ENCODE data around the gene CALCOCO1. TPM values are rescaled to one million over a fixed set of nuclear protein-coding genes. Genes with fewer than 3 reads are reported as not detected.

Gene CALCOCO1
- total RNA-seq, 2 donors from 2014 or later = 60.1 to 71.3 TPM

- ATAC-seq (replicated peaks in 1 of 2) = peak; percentile 84 to 91
- peaks cover 20% of the 10 kb centered on the region for H3K4me1 Mint-ChIP-seq (ENCODE audit: low read depth)
- peak; percentile 84 to 90 for DNase-seq
- H3K27me3 Mint-ChIP-seq (ENCODE audit: low read depth) = peaks cover 45% of the 10 kb centered on the region
- H3K36me3 Mint-ChIP-seq (ENCODE audit: insufficient read depth in 2 of 2) = no peaks in the 10 kb centered on the region
- no peak overlapping the region for H3K27ac Mint-ChIP-seq
- H3K9me3 Mint-ChIP-seq = no peaks in the 10 kb centered on the region
- H3K4me3 Mint-ChIP-seq = peak overlapping the region; percentile 53 to 60
These were observed 30.0 kb upstream of the CALCOCO1 start for GRCh38 chr12:53757101-53757770.

- Mint-ChIP-seq H3K27me3 (ENCODE audit: low read depth) (peaks cover 44% of the 10 kb centered on the region), H3K4me1 (ENCODE audit: low read depth) (peaks cover 20% of the 10 kb centered on the region), H3K27ac (no peak overlapping the region), H3K9me3 (no peaks in the 10 kb centered on the region), H3K4me3 (peak overlapping the region; percentile 53 to 70), H3K36me3 (ENCODE audit: insufficient read depth in 2 of 2) (no peaks in the 10 kb centered on the region)
- DNase-seq = no peak
- ATAC-seq (replicated peaks in 1 of 2) = no peak
These were observed 29.2 kb upstream of the CALCOCO1 start for GRCh38 chr12:53756300-53757100.

- ATAC-seq (replicated peaks in 1 of 2) (no peak), DNase-seq (no peak)
- Mint-ChIP-seq H3K27ac (no peak overlapping the region), H3K36me3 (ENCODE audit: insufficient read depth in 2 of 2) (no peaks in the 10 kb centered on the region), H3K9me3 (no peaks in the 10 kb centered on the region), H3K4me1 (ENCODE audit: low read depth) (peaks cover 20% of the 10 kb centered on the region), H3K27me3 (ENCODE audit: low read depth) (peaks cover 38% of the 10 kb centered on the region), H3K4me3 (no peak overlapping the region)
These were observed 28.6 kb upstream of the CALCOCO1 start for GRCh38 chr12:53755893-53756292.

GRCh38 chr12:53755451-53755891 is 28.2 kb upstream of the CALCOCO1 start:
- H3K36me3 Mint-ChIP-seq (ENCODE audit: insufficient read depth in 2 of 2) = no peaks in the 10 kb centered on the region
- no peaks in the 10 kb centered on the region for H3K9me3 Mint-ChIP-seq
- no peak for DNase-seq
- ATAC-seq (replicated peaks in 1 of 2) = no peak
- H3K4me3 Mint-ChIP-seq = no peak overlapping the region
- peaks cover 20% of the 10 kb centered on the region for H3K4me1 Mint-ChIP-seq (ENCODE audit: low read depth)
- H3K27ac Mint-ChIP-seq = no peak overlapping the region
- H3K27me3 Mint-ChIP-seq (ENCODE audit: low read depth) = peaks cover 37% of the 10 kb centered on the region

- H3K36me3 Mint-ChIP-seq (ENCODE audit: insufficient read depth in 2 of 2) = no peaks in the 10 kb centered on the region
- DNase-seq (no peak), ATAC-seq (replicated peaks in 1 of 2) (no peak)
- no peaks in the 10 kb centered on the region for H3K9me3 Mint-ChIP-seq
- H3K27ac Mint-ChIP-seq = no peak overlapping the region
- peaks cover 31% of the 10 kb centered on the region for H3K27me3 Mint-ChIP-seq (ENCODE audit: low read depth)
- H3K4me3 Mint-ChIP-seq = no peak overlapping the region
- H3K4me1 Mint-ChIP-seq (ENCODE audit: low read depth) = peaks cover 20% of the 10 kb centered on the region
These were observed 27.5 kb upstream of the CALCOCO1 start for GRCh38 chr12:53754633-53755264.

GRCh38 chr12:53754188-53754585 is 26.9 kb upstream of the CALCOCO1 start:
- Mint-ChIP-seq H3K27ac (no peak overlapping the region), H3K4me1 (ENCODE audit: low read depth) (peaks cover 20% of the 10 kb centered on the region), H3K36me3 (ENCODE audit: insufficient read depth in 2 of 2) (no peaks in the 10 kb centered on the region), H3K4me3 (no peak overlapping the region), H3K27me3 (ENCODE audit: low read depth) (peaks cover 25% of the 10 kb centered on the region), H3K9me3 (no peaks in the 10 kb centered on the region)
- no peak for DNase-seq
- ATAC-seq (replicated peaks in 1 of 2) = no peak

GRCh38 chr12:53752621-53753020 is 25.4 kb upstream of the CALCOCO1 start:
- ATAC-seq (replicated peaks in 1 of 2) (no peak), DNase-seq (no peak)
- Mint-ChIP-seq H3K9me3 (no peaks in the 10 kb centered on the region), H3K4me1 (ENCODE audit: low read depth) (peaks cover 20% of the 10 kb centered on the region), H3K27ac (no peak overlapping the region), H3K27me3 (ENCODE audit: low read depth) (peaks cover 10% of the 10 kb centered on the region), H3K36me3 (ENCODE audit: insufficient read depth in 2 of 2) (no peaks in the 10 kb centered on the region), H3K4me3 (no peak overlapping the region)

GRCh38 chr12:53752192-53752601 is 24.9 kb upstream of the CALCOCO1 start:
- DNase-seq = no peak
- ATAC-seq (replicated peaks in 1 of 2) = no peak
- Mint-ChIP-seq H3K27ac (no peak overlapping the region), H3K27me3 (ENCODE audit: low read depth) (peaks cover 10% of the 10 kb centered on the region), H3K4me3 (no peak overlapping the region), H3K4me1 (ENCODE audit: low read depth) (peaks cover 18% of the 10 kb centered on the region), H3K9me3 (no peaks in the 10 kb centered on the region), H3K36me3 (ENCODE audit: insufficient read depth in 2 of 2) (no peaks in the 10 kb centered on the region)

- peak; percentile 38 to 42 for DNase-seq
- Mint-ChIP-seq H3K36me3 (ENCODE audit: insufficient read depth in 2 of 2) (no peaks in the 10 kb centered on the region), H3K4me1 (ENCODE audit: low read depth) (peaks cover 17% of the 10 kb centered on the region), H3K27ac (no peak within 1 kb of the TSS), H3K27me3 (ENCODE audit: low read depth) (peaks cover 10% of the 10 kb centered on the region), H3K9me3 (no peaks in the 10 kb centered on the region), H3K4me3 (no peak within 1 kb of the TSS)
- ATAC-seq (replicated peaks in 1 of 2) = peak; percentile 49 to 54
These were observed 24.3 kb upstream of the CALCOCO1 start, which contains the start of gene CISTR for GRCh38 chr12:53751336-53752191. Gene CISTR (minus strand): TSS chr12:53751979.

- no peaks in the 10 kb centered on the region for H3K9me3 Mint-ChIP-seq
- no peak overlapping the region for H3K27ac Mint-ChIP-seq
- H3K27me3 Mint-ChIP-seq (ENCODE audit: low read depth) = peaks cover 8% of the 10 kb centered on the region
- DNase-seq (peak in 1 of 2 donors; percentile 8), ATAC-seq (replicated peaks in 1 of 2) (peak; percentile 25 to 37)
- H3K4me3 Mint-ChIP-seq = no peak overlapping the region
- H3K4me1 Mint-ChIP-seq (ENCODE audit: low read depth) = peaks cover 15% of the 10 kb centered on the region
- H3K36me3 Mint-ChIP-seq (ENCODE audit: insufficient read depth in 2 of 2) = no peaks in the 10 kb centered on the region
These were observed 23.6 kb upstream of the CALCOCO1 start for GRCh38 chr12:53750812-53751335.

GRCh38 chr12:53749986-53750811 is 22.9 kb upstream of the CALCOCO1 start:
- Mint-ChIP-seq H3K36me3 (ENCODE audit: insufficient read depth in 2 of 2) (no peaks in the 10 kb centered on the region), H3K4me1 (ENCODE audit: low read depth) (peaks cover 11% of the 10 kb centered on the region), H3K9me3 (no peaks in the 10 kb centered on the region), H3K27me3 (ENCODE audit: low read depth) (peaks cover 12% of the 10 kb centered on the region), H3K27ac (no peak overlapping the region), H3K4me3 (no peak overlapping the region)
- DNase-seq (no peak), ATAC-seq (replicated peaks in 1 of 2) (no peak)
